K562 (cell line): ENCODE measurements around the gene KAT2B. TPM values are rescaled to one million over a fixed set of nuclear protein-coding genes. Genes with fewer than 3 reads are reported as not detected.
A peak's percentile ranks its signal among the peaks of the same experiment; 100 is the strongest.

ENCODE experiments used
- AFF1 ChIP-seq, 2 experiments: fragments of 450-650 bp; IDR thresholded peaks; 2 replicates each; pipeline ENCODE4 v1.6.1; 2018; ENCODE audit warnings: mild to moderate bottlenecking in 2 of 2, low read depth in 1 of 2; ENCODE audit not compliant: partially characterized antibody in 2 of 2
- ARID3B ChIP-seq: fragments of 250-450 bp; sonication (Bioruptor Pico); IDR thresholded peaks from 2 replicates; pipeline ENCODE4 v1.4.0; 2020; ENCODE audit warnings: borderline replicate concordance
- BDP1 ChIP-seq: IDR thresholded peaks from 3 replicates; pipeline ENCODE4 v1.6.1; 2011; ENCODE audit not compliant: insufficient read length, insufficient read depth
- CHD1 ChIP-seq: fragments of 200-600 bp; sonication (generic); IDR thresholded peaks from one replicate; pipeline ENCODE4 v1.6.1; 2012; ENCODE audit warnings: mild to moderate bottlenecking, moderate library complexity, low read length, inconsistent platforms
- FOXK1 ChIP-seq: sonication (generic); formaldehyde crosslinking; IDR thresholded peaks from 2 replicates; pipeline ENCODE4 v1.8.0; 2022; ENCODE audit warnings: missing genetic modification reagents, mild to moderate bottlenecking, borderline replicate concordance
- FOXP4 ChIP-seq: sonication (generic); formaldehyde crosslinking; IDR thresholded peaks from 2 replicates; pipeline ENCODE4 v1.8.0; 2022; ENCODE audit warnings: mild to moderate bottlenecking, missing genetic modification reagents, borderline replicate concordance
- HDAC8 ChIP-seq: fragments of 450-650 bp; IDR thresholded peaks from 2 replicates; pipeline ENCODE4 v1.6.1; 2016; ENCODE audit warnings: mild to moderate bottlenecking, missing genetic modification characterization, moderate library complexity, missing compliant biosample characterization
- MLX ChIP-seq, 2 experiments: fragments of 450-650 bp in 1 of 2; sonication (generic) in 1 of 2; formaldehyde crosslinking; conservative IDR thresholded peaks; 2 replicates each; pipeline versions ENCODE4 v1.4.0 to v1.8.1; 2020 to 2022; ENCODE audit warnings: mild to moderate bottlenecking in 1 of 2, missing genetic modification reagents in 1 of 2
- NFRKB ChIP-seq: fragments of 450-650 bp; IDR thresholded peaks from 2 replicates; pipeline ENCODE4 v1.6.1; 2016; ENCODE audit warnings: low read depth
- NR3C1 ChIP-seq: sonication (generic); formaldehyde crosslinking; IDR thresholded peaks from 2 replicates; pipeline ENCODE4 v1.8.1; 2022; ENCODE audit warnings: missing genetic modification reagents
- SETDB1 ChIP-seq: IDR thresholded peaks from one replicate; pipeline ENCODE4 v1.6.1; 2012; ENCODE audit warnings: low read length, control low read depth, inconsistent platforms
- TBP ChIP-seq: optimal IDR thresholded peaks from 2 replicates; pipeline ENCODE3; 2011; ENCODE audit warnings: low read depth, low read length, improper control_type of control experiment
- ZNF184 ChIP-seq: sonication (generic); formaldehyde crosslinking; IDR thresholded peaks from 2 replicates; pipeline ENCODE4 v1.5.0; 2020; ENCODE audit warnings: missing genetic modification reagents
- ZNF217 ChIP-seq: sonication (generic); formaldehyde crosslinking; IDR thresholded peaks from 2 replicates; pipeline ENCODE4 v1.8.0; 2022; ENCODE audit warnings: mild to moderate bottlenecking, missing genetic modification reagents
- ZNF3 ChIP-seq: fragments of 250-450 bp; sonication (Bioruptor Pico); IDR thresholded peaks from 2 replicates; pipeline ENCODE4 v1.5.0; 2021; ENCODE audit warnings: mild to moderate bottlenecking, moderate library complexity
- ZNF511 ChIP-seq: sonication (generic); formaldehyde crosslinking; IDR thresholded peaks from 2 replicates; pipeline ENCODE4 v1.8.0; 2022; ENCODE audit warnings: mild to moderate bottlenecking, missing genetic modification reagents
- ZZZ3 ChIP-seq: fragments of 450-650 bp; IDR thresholded peaks from 2 replicates; pipeline ENCODE4 v1.6.1; 2016; ENCODE audit warnings: antibody characterized with exemption, mild to moderate bottlenecking, moderate library complexity
- polyA plus RNA-seq, 8 experiments: library from polyadenylated mRNA; depleted of rRNA in 4 of 8; stranded (reverse) in 5 of 8; unstranded in 3 of 8; fragments of >200 nt; fragmentation: Nextera tagmentation in 2 of 8; fragmentation: Illumina TruSeq in 1 of 8; extraction: Ambion mirVana in 2 of 8; extraction: Trizol in 1 of 8; gene quantifications; 2 replicates each; pipeline versions ENCODE4 v1.2.1 to v1.2.3, GENCODE V29; 2011 to 2014; ENCODE audit warnings: inconsistent platforms in 1 of 8, missing spikeins in 1 of 8
- total RNA-seq, 7 experiments: library from RNA; depleted of rRNA in 6 of 7; stranded (reverse); fragments of >200 nt in 6 of 7; fragmentation: Illumina TruSeq in 2 of 7; extraction: Trizol in 2 of 7; gene quantifications; 2 replicates each; pipeline versions ENCODE4 v1.2.1 to v1.2.3, GENCODE V29; 2011 to 2021; ENCODE audit warnings: low replicate concordance in 1 of 7

Gene KAT2B
- total and polyA plus RNA-seq, 9 of the 15 experiments (the other 6 are each of a cell fraction or from before 2014, with no cell fraction given), result 3.3 to 14.9 (median 12.2) TPM

GRCh38 chr3:20185679-20186599 lies 145.7 kb downstream of the KAT2B start, which contains the start of gene SGO1 (continued):
- TF ChIP-seq FOXP4 (peak; percentile 85; the same call in 1 of the 2 replicates), SETDB1 (peak; percentile 93), ARID3B (CRISPR knock-in tag) (no peak), TBP (peak; percentile 81), AFF1 (IDR thresholded peaks at IDR 0.05; ENCODE audit: low read depth in 1 of 2, partially characterized antibody in 2 of 2) (peak; percentile 38 to 70), ZZZ3 (0 out of 2 replicates have a peak, but pooled peaks have one; percentile 23), NR3C1 (no peak), ZNF184 (CRISPR knock-in tag) (no peak), ZNF217 (CRISPR knock-in tag) (no peak), NFRKB (no peak; the same call in 1 of the 2 replicates), ZNF3 (CRISPR knock-in tag) (no peak), ZNF511 (CRISPR knock-in tag) (peak; percentile 76; the same call in 1 of the 2 replicates), CHD1 (peak; percentile 66), HDAC8 (no peak), FOXK1 (peak; percentile 89; the same call in 1 of the 2 replicates), BDP1 (no peak), MLX (CRISPR knock-in tag; conservative IDR thresholded peaks at IDR 0.05) (0 out of 4 replicates have a peak, but pooled peaks of 1 of the 2 experiments have one; percentile 50)
